HepG2 (cell line): ENCODE results near the gene CBL. TPM values are rescaled to one million over a fixed set of nuclear protein-coding genes. Genes with fewer than 3 reads are reported as not detected.

Source experiments
- CBX1 ChIP-seq: IDR thresholded peaks from one replicate; pipeline ENCODE4 v1.6.1; 2016; ENCODE audit warnings: antibody characterized with exemption, low read depth
- CBX5 ChIP-seq: sonication (generic); formaldehyde crosslinking; IDR thresholded peaks from 2 replicates; pipeline ENCODE4 v1.4.0; 2020; ENCODE audit warnings: missing genetic modification reagents, borderline replicate concordance
- CCDC6 ChIP-seq: sonication (generic); formaldehyde crosslinking; IDR thresholded peaks from 2 replicates; pipeline ENCODE4 v1.8.1; 2022; ENCODE audit warnings: mild to moderate bottlenecking, missing genetic modification reagents, moderate library complexity
- HBP1 ChIP-seq: IDR thresholded peaks from 2 replicates; pipeline ENCODE4 v1.6.1; 2016; ENCODE audit warnings: low read depth, control low read depth
- HMG20B ChIP-seq: conservative IDR thresholded peaks from 2 replicates; pipeline ENCODE4 v1.6.1; 2016; ENCODE audit warnings: missing genetic modification reagents, missing compliant biosample characterization
- NFAT5 ChIP-seq: sonication (generic); formaldehyde crosslinking; IDR thresholded peaks from 2 replicates; pipeline ENCODE4 v1.4.0; 2020; ENCODE audit warnings: missing genetic modification reagents
- NFKBIZ ChIP-seq: IDR thresholded peaks from 2 replicates; pipeline ENCODE4 v1.6.1; 2018; ENCODE audit warnings: missing genetic modification reagents, missing compliant biosample characterization
- SOX6 ChIP-seq, 2 experiments: fragments of 450-650 bp in 1 of 2; sonication (generic) in 1 of 2; formaldehyde crosslinking in 1 of 2; IDR thresholded peaks; 2 replicates each; pipeline versions ENCODE4 v1.4.0 to v1.6.1; 2017 to 2020; ENCODE audit warnings: antibody characterized with exemption in 1 of 2, mild to moderate bottlenecking in 1 of 2, missing genetic modification reagents in 1 of 2
- ZFP41 ChIP-seq: sonication (generic); formaldehyde crosslinking; IDR thresholded peaks from 2 replicates; pipeline ENCODE4 v1.4.0; 2020; ENCODE audit warnings: mild to moderate bottlenecking, missing genetic modification reagents, borderline replicate concordance
- ZNF260 ChIP-seq: sonication (generic); formaldehyde crosslinking; IDR thresholded peaks from 2 replicates; pipeline ENCODE4 v1.4.0; 2020; ENCODE audit warnings: missing genetic modification reagents, low read depth, mild to moderate bottlenecking, borderline replicate concordance
- ZNF30 ChIP-seq: sonication (generic); formaldehyde crosslinking; IDR thresholded peaks from 2 replicates; pipeline ENCODE4 v1.5.0; 2020; ENCODE audit warnings: mild to moderate bottlenecking, missing genetic modification reagents
- ZNF33B ChIP-seq: sonication (generic); formaldehyde crosslinking; IDR thresholded peaks from 2 replicates; pipeline ENCODE4 v1.5.1; 2020; ENCODE audit warnings: mild to moderate bottlenecking, missing genetic modification reagents
- ZNF557 ChIP-seq: sonication (generic); formaldehyde crosslinking; IDR thresholded peaks from 2 replicates; pipeline ENCODE4 v1.4.0; 2020; ENCODE audit warnings: missing genetic modification reagents
- ZNF615 ChIP-seq: sonication (generic); formaldehyde crosslinking; IDR thresholded peaks from 2 replicates; pipeline ENCODE4 v1.5.0; 2020; ENCODE audit warnings: mild to moderate bottlenecking, missing genetic modification reagents, borderline replicate concordance
- ZNF878 ChIP-seq: sonication (generic); formaldehyde crosslinking; IDR thresholded peaks from 2 replicates; pipeline ENCODE4 v1.8.1; 2023; ENCODE audit warnings: mild to moderate bottlenecking, missing genetic modification reagents, moderate library complexity
- polyA plus RNA-seq, 8 experiments: library from polyadenylated mRNA; depleted of rRNA in 3 of 8; stranded (reverse) in 7 of 8; unstranded in 1 of 8; fragments of >200 nt; fragmentation: Illumina TruSeq in 4 of 8; extraction: Trizol in 4 of 8; gene quantifications; 2 replicates each; pipeline versions ENCODE4 v1.2.1 to v1.2.3, GENCODE V29; 2011 to 2016; ENCODE audit warnings: low read depth in 4 of 8, missing spikeins in 1 of 8, mixed read lengths in 1 of 8; ENCODE audit not compliant: insufficient read depth in 1 of 8
- total RNA-seq, 5 experiments: library from RNA; depleted of rRNA; stranded (reverse); fragments of >200 nt; fragmentation: Illumina TruSeq; extraction: Trizol; gene quantifications; 2 replicates each; pipeline ENCODE4 v1.2.3, GENCODE V29; 2016; ENCODE audit warnings: low read depth in 1 of 5
- TF ChIP-seq, protein P1 (sequence below): sonication (generic); formaldehyde crosslinking; IDR thresholded peaks from 2 replicates; pipeline ENCODE4 v1.8.1; 2023; ENCODE audit warnings: missing genetic modification reagents, inconsistent platforms, borderline replicate concordance
- TF ChIP-seq, protein P2 (sequence below): sonication (generic); formaldehyde crosslinking; IDR thresholded peaks from 2 replicates; pipeline ENCODE4 v1.4.0; 2020; ENCODE audit warnings: missing genetic modification reagents, borderline replicate concordance

Gene CBL
- total and polyA plus RNA-seq, 2 of the 13 experiments (the other 11 are each of a cell fraction or from before 2014, with no cell fraction given), result 6.6 to 7.4 TPM

- TF ChIP-seq CBX5 (CRISPR knock-in tag) (no peak), ZNF615 (no peak), HMG20B (no peak), NFAT5 (peak; percentile 62; the same call in 1 of the 2 replicates), ZNF30 (CRISPR knock-in tag) (no peak), ZNF557 (CRISPR knock-in tag) (no peak), SOX6 (IDR thresholded peaks at IDR 0.05) (no peak), SOX6 (CRISPR knock-in tag; IDR thresholded peaks at IDR 0.05) (0 out of 2 replicates have a peak, but pooled peaks have one; percentile 11), CBX1 (peak; percentile 39), NFKBIZ (CRISPR knock-in tag) (no peak), CCDC6 (CRISPR knock-in tag) (no peak), ZNF33B (no peak), ZNF878 (CRISPR knock-in tag) (no peak), HBP1 (CRISPR knock-in tag) (no peak), ZFP41 (no peak), ZNF260 (no peak)
- TF ChIP-seq, protein P1, sequence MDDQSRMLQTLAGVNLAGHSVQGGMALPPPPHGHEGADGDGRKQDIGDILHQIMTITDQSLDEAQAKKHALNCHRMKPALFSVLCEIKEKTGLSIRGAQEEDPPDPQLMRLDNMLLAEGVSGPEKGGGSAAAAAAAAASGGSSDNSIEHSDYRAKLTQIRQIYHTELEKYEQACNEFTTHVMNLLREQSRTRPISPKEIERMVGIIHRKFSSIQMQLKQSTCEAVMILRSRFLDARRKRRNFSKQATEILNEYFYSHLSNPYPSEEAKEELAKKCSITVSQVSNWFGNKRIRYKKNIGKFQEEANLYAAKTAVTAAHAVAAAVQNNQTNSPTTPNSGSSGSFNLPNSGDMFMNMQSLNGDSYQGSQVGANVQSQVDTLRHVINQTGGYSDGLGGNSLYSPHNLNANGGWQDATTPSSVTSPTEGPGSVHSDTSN (CRISPR knock-in tag), result no peak
- TF ChIP-seq, protein P2, sequence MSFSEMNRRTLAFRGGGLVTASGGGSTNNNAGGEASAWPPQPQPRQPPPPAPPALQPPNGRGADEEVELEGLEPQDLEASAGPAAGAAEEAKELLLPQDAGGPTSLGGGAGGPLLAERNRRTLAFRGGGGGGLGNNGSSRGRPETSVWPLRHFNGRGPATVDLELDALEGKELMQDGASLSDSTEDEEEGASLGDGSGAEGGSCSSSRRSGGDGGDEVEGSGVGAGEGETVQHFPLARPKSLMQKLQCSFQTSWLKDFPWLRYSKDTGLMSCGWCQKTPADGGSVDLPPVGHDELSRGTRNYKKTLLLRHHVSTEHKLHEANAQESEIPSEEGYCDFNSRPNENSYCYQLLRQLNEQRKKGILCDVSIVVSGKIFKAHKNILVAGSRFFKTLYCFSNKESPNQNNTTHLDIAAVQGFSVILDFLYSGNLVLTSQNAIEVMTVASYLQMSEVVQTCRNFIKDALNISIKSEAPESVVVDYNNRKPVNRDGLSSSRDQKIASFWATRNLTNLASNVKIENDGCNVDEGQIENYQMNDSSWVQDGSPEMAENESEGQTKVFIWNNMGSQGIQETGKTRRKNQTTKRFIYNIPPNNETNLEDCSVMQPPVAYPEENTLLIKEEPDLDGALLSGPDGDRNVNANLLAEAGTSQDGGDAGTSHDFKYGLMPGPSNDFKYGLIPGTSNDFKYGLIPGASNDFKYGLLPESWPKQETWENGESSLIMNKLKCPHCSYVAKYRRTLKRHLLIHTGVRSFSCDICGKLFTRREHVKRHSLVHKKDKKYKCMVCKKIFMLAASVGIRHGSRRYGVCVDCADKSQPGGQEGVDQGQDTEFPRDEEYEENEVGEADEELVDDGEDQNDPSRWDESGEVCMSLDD, result no peak
Measured at GRCh38 chr11:119334174-119334930, 128.2 kb downstream of the CBL start, which contains the start of gene RNF26 (continued).
